Measurements from ENCODE around the gene ME3. TPM values are rescaled to one million over a fixed set of nuclear protein-coding genes. Genes with fewer than 3 reads are reported as not detected.
A peak's percentile ranks its signal among the peaks of the same experiment; 100 is the strongest.

ME3 gene
- total and polyA plus RNA-seq, 7 experiments from 2014 or later = 0.48 to 13.7 (median 6.4) TPM

GRCh38 chr11:86463955-86464354 lies 208.5 kb downstream of the ME3 start:
- POLR2A ChIA-PET = no interaction called here
- Mint-ChIP-seq H3K27me3 (no peaks in the 10 kb centered on the region), H3K27ac (no peak overlapping the region), H3K9me3 (peaks cover 0 to 1% (median 0%) of the 10 kb centered on the region in 11 donors), H3K4me3 (no peak overlapping the region), H3K36me3 (peaks cover 0 to 2% (median 0%) of the 10 kb centered on the region in 5 donors), H3K4me1 (peaks cover 0 to 16% (median 0%) of the 10 kb centered on the region in 7 donors)
- no peaks in the 10 kb centered on the region for H3K27me3 ChIP-seq (ENCODE audit: control insufficient read depth in 2 of 2, insufficient read depth in 2 of 2, low read length in 2 of 2)
- DNase-seq (no peak), ATAC-seq (no peak)
- no peaks in the 10 kb centered on the region for H3K4me1 ChIP-seq (ENCODE audit: control insufficient read depth in 2 of 2, insufficient read depth in 2 of 2, low read length in 2 of 2)
- H3K9me3 ChIP-seq (ENCODE audit: control insufficient read depth in 2 of 3, low read length in 3 of 3) = no peaks in the 10 kb centered on the region
- CTCF ChIA-PET = no interaction called here
- H3K36me3 ChIP-seq (ENCODE audit: control insufficient read depth in 2 of 3, insufficient read depth in 3 of 3, low read length in 3 of 3) = no peaks in the 10 kb centered on the region
- H3K27ac ChIP-seq (ENCODE audit: low read depth, low read length) = no peak overlapping the region
- intact Hi-C loops (cut with micrococcal nuclease) = no loop called here
- H3K4me3 ChIP-seq (ENCODE audit: low read length) = no peak overlapping the region

GRCh38 chr11:86463120-86463519 lies 209.3 kb downstream of the ME3 start:
- Mint-ChIP-seq H3K36me3 (peaks cover 0 to 2% (median 0%) of the 10 kb centered on the region in 5 donors), H3K9me3 (no peaks in the 10 kb centered on the region), H3K4me3 (no peak overlapping the region), H3K27me3 (no peaks in the 10 kb centered on the region), H3K4me1 (peaks cover 0 to 16% (median 0%) of the 10 kb centered on the region in 7 donors), H3K27ac (peak overlapping the region in 1 of 9 donors; percentile 29)
- H3K27ac ChIP-seq (ENCODE audit: low read depth, low read length) = no peak overlapping the region
- intact Hi-C loops (cut with micrococcal nuclease) = no loop called here
- ChIA-PET CTCF (no interaction called here), POLR2A (no interaction called here)
- ATAC-seq (no peak), DNase-seq (no peak)
- H3K36me3 ChIP-seq (ENCODE audit: control insufficient read depth in 2 of 3, insufficient read depth in 3 of 3, low read length in 3 of 3) = no peaks in the 10 kb centered on the region
- H3K9me3 ChIP-seq (ENCODE audit: control insufficient read depth in 2 of 3, low read length in 3 of 3) = no peaks in the 10 kb centered on the region
- H3K27me3 ChIP-seq (ENCODE audit: control insufficient read depth in 2 of 2, insufficient read depth in 2 of 2, low read length in 2 of 2) = no peaks in the 10 kb centered on the region
- H3K4me1 ChIP-seq (ENCODE audit: control insufficient read depth in 2 of 2, insufficient read depth in 2 of 2, low read length in 2 of 2) = no peaks in the 10 kb centered on the region
- H3K4me3 ChIP-seq (ENCODE audit: low read length) = no peak overlapping the region

GRCh38 chr11:86461892-86462291 lies 210.5 kb downstream of the ME3 start:
- H3K9me3 Mint-ChIP-seq = no peaks in the 10 kb centered on the region
- Histone ChIP-seq H3K9me3 (ENCODE audit: control insufficient read depth in 2 of 3, low read length in 3 of 3) (no peaks in the 10 kb centered on the region), H3K27me3 (ENCODE audit: control insufficient read depth in 2 of 2, insufficient read depth in 2 of 2, low read length in 2 of 2) (no peaks in the 10 kb centered on the region), H3K4me3 (ENCODE audit: low read length) (no peak overlapping the region), H3K27ac (ENCODE audit: low read depth, low read length) (no peak overlapping the region), H3K4me1 (ENCODE audit: control insufficient read depth in 2 of 2, insufficient read depth in 2 of 2, low read length in 2 of 2) (no peaks in the 10 kb centered on the region), H3K36me3 (ENCODE audit: control insufficient read depth in 2 of 3, insufficient read depth in 3 of 3, low read length in 3 of 3) (no peaks in the 10 kb centered on the region)
- no peaks in the 10 kb centered on the region for H3K36me3 Mint-ChIP-seq
- CTCF ChIA-PET = interaction anchor here (1.3 kb wide), 1 partner anchor 359 kb away, joined by 4 read pairs; no protein-coding TSS in a partner anchor
- DNase-seq (no peak), ATAC-seq (no peak)
- POLR2A ChIA-PET = no interaction called here
- no peak overlapping the region for H3K4me3 Mint-ChIP-seq
- intact Hi-C loops (cut with micrococcal nuclease) = no loop called here
- no peak overlapping the region for H3K27ac Mint-ChIP-seq
- peaks cover 0 to 16% (median 0%) of the 10 kb centered on the region in 7 donors for H3K4me1 Mint-ChIP-seq
- no peaks in the 10 kb centered on the region for H3K27me3 Mint-ChIP-seq

GRCh38 chr11:86460461-86461385 lies 211.7 kb downstream of the ME3 start:
- Histone ChIP-seq H3K4me1 (ENCODE audit: control insufficient read depth in 2 of 2, insufficient read depth in 2 of 2, low read length in 2 of 2) (no peaks in the 10 kb centered on the region), H3K4me3 (ENCODE audit: low read length) (no peak overlapping the region), H3K9me3 (ENCODE audit: control insufficient read depth in 2 of 3, low read length in 3 of 3) (no peaks in the 10 kb centered on the region), H3K27ac (ENCODE audit: low read depth, low read length) (no peak overlapping the region), H3K36me3 (ENCODE audit: control insufficient read depth in 2 of 3, insufficient read depth in 3 of 3, low read length in 3 of 3) (no peaks in the 10 kb centered on the region), H3K27me3 (ENCODE audit: control insufficient read depth in 2 of 2, insufficient read depth in 2 of 2, low read length in 2 of 2) (no peaks in the 10 kb centered on the region)
- peak in 1 of 9 donors; percentile 38 for DNase-seq
- POLR2A ChIA-PET = no interaction called here
- no peaks in the 10 kb centered on the region for H3K27me3 Mint-ChIP-seq
- H3K36me3 Mint-ChIP-seq = no peaks in the 10 kb centered on the region
- H3K27ac Mint-ChIP-seq = peak overlapping the region in 1 of 9 donors; percentile 43
- H3K4me3 Mint-ChIP-seq = no peak overlapping the region
- intact Hi-C loops (cut with micrococcal nuclease) = no loop called here
- peaks cover 0 to 23% (median 4%) of the 10 kb centered on the region in 7 donors for H3K4me1 Mint-ChIP-seq
- ATAC-seq = no peak
- CTCF ChIA-PET = interaction anchor here (1.3 kb wide), 1 partner anchor 360 kb away, joined by 4 read pairs; no protein-coding TSS in a partner anchor
- no peaks in the 10 kb centered on the region for H3K9me3 Mint-ChIP-seq

- H3K27me3 Mint-ChIP-seq = no peaks in the 10 kb centered on the region
- no peaks in the 10 kb centered on the region for H3K9me3 ChIP-seq (ENCODE audit: control insufficient read depth in 2 of 3, low read length in 3 of 3)
- no peak overlapping the region for H3K27ac Mint-ChIP-seq
- no peak for ATAC-seq
- H3K27me3 ChIP-seq (ENCODE audit: control insufficient read depth in 2 of 2, insufficient read depth in 2 of 2, low read length in 2 of 2) = no peaks in the 10 kb centered on the region
- ChIA-PET CTCF (no interaction called here), POLR2A (no interaction called here)
- no peak overlapping the region for H3K4me3 ChIP-seq (ENCODE audit: low read length)
- H3K27ac ChIP-seq (ENCODE audit: low read depth, low read length) = no peak overlapping the region
- H3K4me3 Mint-ChIP-seq = no peak overlapping the region
- no peaks in the 10 kb centered on the region for H3K36me3 ChIP-seq (ENCODE audit: control insufficient read depth in 2 of 3, insufficient read depth in 3 of 3, low read length in 3 of 3)
- H3K4me1 Mint-ChIP-seq = peaks cover 0 to 27% (median 4%) of the 10 kb centered on the region in 7 donors
- H3K4me1 ChIP-seq (ENCODE audit: control insufficient read depth in 2 of 2, insufficient read depth in 2 of 2, low read length in 2 of 2) = no peaks in the 10 kb centered on the region
- no peaks in the 10 kb centered on the region for H3K9me3 Mint-ChIP-seq
- intact Hi-C loops (cut with micrococcal nuclease) = loop anchor here in 1 of 2 donors (10.0 kb wide), 1 partner anchor 515 kb away; no protein-coding TSS in a partner anchor
- peak in 1 of 9 donors; percentile 23 for DNase-seq
- no peaks in the 10 kb centered on the region for H3K36me3 Mint-ChIP-seq
These were observed 212.5 kb downstream of the ME3 start for GRCh38 chr11:86459682-86460460.

- Mint-ChIP-seq H3K9me3 (no peaks in the 10 kb centered on the region), H3K36me3 (no peaks in the 10 kb centered on the region), H3K27me3 (no peaks in the 10 kb centered on the region), H3K4me3 (no peak overlapping the region), H3K27ac (no peak overlapping the region), H3K4me1 (peaks cover 0 to 31% (median 4%) of the 10 kb centered on the region in 7 donors)
- intact Hi-C loops (cut with micrococcal nuclease) = loop anchor here in 1 of 2 donors (10.0 kb wide), 1 partner anchor 514 kb away; no protein-coding TSS in a partner anchor
- Histone ChIP-seq H3K4me1 (ENCODE audit: control insufficient read depth in 2 of 2, insufficient read depth in 2 of 2, low read length in 2 of 2) (no peaks in the 10 kb centered on the region), H3K9me3 (ENCODE audit: control insufficient read depth in 2 of 3, low read length in 3 of 3) (no peaks in the 10 kb centered on the region), H3K36me3 (ENCODE audit: control insufficient read depth in 2 of 3, insufficient read depth in 3 of 3, low read length in 3 of 3) (no peaks in the 10 kb centered on the region), H3K27ac (ENCODE audit: low read depth, low read length) (no peak overlapping the region), H3K4me3 (ENCODE audit: low read length) (no peak overlapping the region), H3K27me3 (ENCODE audit: control insufficient read depth in 2 of 2, insufficient read depth in 2 of 2, low read length in 2 of 2) (no peaks in the 10 kb centered on the region)
- DNase-seq (no peak), ATAC-seq (no peak)
- POLR2A ChIA-PET = no interaction called here
- CTCF ChIA-PET = no interaction called here
These were observed 213.4 kb downstream of the ME3 start for GRCh38 chr11:86459002-86459385.

Data from naive thymus-derived CD4-positive, alpha-beta T cell (primary cell).